ENCODE measurements around the gene TARS1. TPM values are rescaled to one million over a fixed set of nuclear protein-coding genes. Genes with fewer than 3 reads are reported as not detected.
A peak's percentile ranks its signal among the peaks of the same experiment; 100 is the strongest.

Gene TARS1
- total and polyA plus RNA-seq, 5 donors, result 61.7 to 85.0 (median 74.5) TPM

DNA sequence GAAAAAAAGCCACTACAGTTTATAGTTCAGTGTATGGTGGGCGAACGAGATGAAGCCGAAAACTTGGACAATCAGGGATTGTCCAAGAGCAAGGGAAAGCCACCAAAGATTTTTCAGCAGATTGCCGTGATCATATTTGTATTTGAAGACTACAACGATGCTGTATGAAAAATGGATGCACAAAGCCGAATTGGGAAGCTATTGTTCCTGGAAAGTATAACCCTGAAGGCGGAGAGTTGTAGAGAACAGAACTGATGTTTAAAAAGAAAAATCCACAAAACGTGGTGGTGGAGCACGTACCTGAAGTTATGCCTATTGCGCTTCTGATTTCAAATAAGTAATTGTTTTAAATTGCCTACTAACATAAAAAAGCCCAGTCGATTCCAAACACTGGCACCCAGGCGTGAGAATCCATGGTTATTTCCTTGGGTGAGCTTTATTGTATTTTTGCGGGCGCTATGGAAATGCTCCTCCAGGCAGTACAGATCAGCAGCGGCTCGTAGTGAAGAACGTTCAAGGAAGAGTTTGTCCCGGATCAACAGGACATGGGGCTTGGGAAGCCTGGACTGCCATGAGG is 772 bp upstream of the TARS1 start:
- no peak for DNase-seq
- intact Hi-C loops (cut with DNase I), result loop anchor here (10.0 kb wide), 3 partner anchors 495 to 535 kb away; partner anchors contain the start of gene RXFP3 (in 1 of the 4)
- no peaks in the 10 kb centered on the region for H3K27me3 ChIP-seq (ENCODE audit: control insufficient read depth, insufficient read depth)
- under 1% methylated on average over 18 of the region's 18 CpGs for WGBS
- H3K9me3 ChIP-seq (ENCODE audit: control insufficient read depth, low read length), result peaks cover 3% of the 10 kb centered on the region
- peak overlapping the region; percentile 91 for H3K4me3 ChIP-seq (ENCODE audit: low read length)
- no peak for ATAC-seq
- peak overlapping the region; percentile 98 for H3K27ac ChIP-seq (ENCODE audit: low read length)
- no peaks in the 10 kb centered on the region for H3K4me1 ChIP-seq (ENCODE audit: control insufficient read depth, insufficient read depth, low read length)

DNA sequence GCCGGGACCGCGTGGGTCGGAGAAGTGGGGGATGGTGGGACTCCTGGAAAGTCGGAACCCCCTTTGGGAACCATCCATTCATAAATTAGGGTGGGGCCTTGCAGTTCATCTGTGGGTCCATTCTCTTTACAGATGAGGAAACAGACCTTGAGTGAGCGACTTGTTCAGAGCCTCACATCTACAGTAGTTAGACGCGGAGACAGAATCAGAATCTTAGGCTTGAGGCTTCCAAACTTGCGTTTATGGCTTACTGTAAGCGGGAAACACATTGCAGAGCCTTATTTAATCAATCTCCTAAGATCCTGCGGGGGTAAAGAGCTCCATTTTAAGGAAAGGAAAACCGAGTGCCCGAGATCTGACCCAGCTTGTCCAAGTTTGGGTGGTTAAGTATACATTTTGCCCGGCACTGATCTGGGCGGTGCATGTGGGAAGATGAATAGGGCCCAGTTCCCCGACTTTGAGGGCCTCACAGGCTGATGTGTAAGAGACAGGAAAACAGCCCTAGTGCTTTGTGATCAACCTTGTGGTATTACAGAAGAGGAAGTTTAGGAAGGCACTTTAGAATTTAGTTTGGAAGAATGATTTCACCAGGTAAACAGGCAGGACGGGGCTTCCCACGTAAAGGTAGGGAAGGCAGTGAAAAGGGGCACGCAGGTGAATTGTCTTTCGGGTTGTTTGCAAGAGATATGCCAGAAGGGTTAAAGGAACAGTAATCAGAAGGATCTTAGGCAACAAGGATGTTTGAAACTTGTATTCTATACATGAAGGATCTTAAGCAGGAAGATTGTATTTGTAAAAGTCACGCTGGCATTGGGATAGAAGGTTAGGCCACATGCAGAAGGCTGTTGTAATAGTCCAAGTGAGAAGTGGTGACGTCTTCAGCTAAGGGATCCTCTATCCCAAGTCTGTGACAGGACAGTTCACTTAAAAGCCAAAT is 744 bp downstream of the TARS1 start:
- peak in 1 of 3 donors; percentile 40 for DNase-seq
- no peaks in the 10 kb centered on the region for H3K27me3 ChIP-seq (ENCODE audit: control insufficient read depth, insufficient read depth)
- H3K27ac ChIP-seq (ENCODE audit: low read length), result peak overlapping the region; percentile 98
- ATAC-seq, result peak in 1 of 2 donors; percentile 14
- no peaks in the 10 kb centered on the region for H3K4me1 ChIP-seq (ENCODE audit: control insufficient read depth, insufficient read depth, low read length)
- intact Hi-C loops (cut with DNase I), result no loop called here
- 1% methylated on average over 22 of the region's 22 CpGs for WGBS
- peaks cover 3% of the 10 kb centered on the region for H3K9me3 ChIP-seq (ENCODE audit: control insufficient read depth, low read length)
- peak overlapping the region; percentile 84 for H3K4me3 ChIP-seq (ENCODE audit: low read length)

DNA sequence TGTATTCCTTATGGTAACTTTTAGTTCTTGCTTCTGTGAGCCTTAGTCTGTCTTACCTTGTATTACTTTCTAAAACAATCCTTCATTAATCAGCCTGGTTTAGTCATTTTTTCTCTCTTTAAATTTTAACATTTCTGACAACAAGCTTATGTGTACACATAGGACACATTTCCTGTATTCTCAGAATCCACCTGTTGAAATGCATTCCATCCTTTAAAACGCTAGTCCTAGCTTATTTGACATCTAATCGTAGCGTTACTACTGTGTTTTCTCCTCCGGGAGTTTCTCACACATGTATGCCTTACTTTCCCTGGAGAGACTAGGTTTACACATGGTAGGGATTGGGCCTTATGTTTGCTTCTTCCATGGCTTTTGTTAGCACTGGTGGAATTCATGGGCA is 3.8 kb downstream of the TARS1 start:
- H3K27me3 ChIP-seq (ENCODE audit: control insufficient read depth, insufficient read depth), result no peaks in the 10 kb centered on the region
- ATAC-seq (no peak), DNase-seq (no peak)
- WGBS, result 77% methylated on average over 4 of the region's 4 CpGs
- peaks cover 3% of the 10 kb centered on the region for H3K9me3 ChIP-seq (ENCODE audit: control insufficient read depth, low read length)
- intact Hi-C loops (cut with DNase I), result no loop called here
- H3K27ac ChIP-seq (ENCODE audit: low read length), result no peak overlapping the region
- H3K4me1 ChIP-seq (ENCODE audit: control insufficient read depth, insufficient read depth, low read length), result peaks cover 2% of the 10 kb centered on the region
- H3K4me3 ChIP-seq (ENCODE audit: low read length), result no peak overlapping the region

DNA sequence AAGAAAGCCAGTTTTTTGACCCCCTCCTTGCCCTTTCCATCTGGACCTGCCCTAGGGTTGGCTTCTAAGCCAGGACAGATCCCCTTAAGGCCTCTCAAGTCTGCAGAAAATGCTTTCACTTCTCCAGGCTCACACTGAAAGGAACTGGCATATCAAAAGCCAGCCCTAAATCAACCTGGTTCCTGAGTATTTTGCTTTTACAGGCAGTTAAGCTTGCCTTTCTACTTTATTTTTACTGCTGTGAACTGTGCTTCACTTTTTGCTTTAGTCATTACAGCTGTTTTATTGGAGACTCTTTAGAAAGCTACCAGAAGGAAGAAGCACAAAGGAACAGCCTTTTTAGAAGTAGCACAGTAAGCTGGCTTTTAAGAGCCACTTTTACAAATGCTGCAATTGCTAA is 5.0 kb downstream of the TARS1 start:
- intact Hi-C loops (cut with DNase I), result no loop called here

DNA sequence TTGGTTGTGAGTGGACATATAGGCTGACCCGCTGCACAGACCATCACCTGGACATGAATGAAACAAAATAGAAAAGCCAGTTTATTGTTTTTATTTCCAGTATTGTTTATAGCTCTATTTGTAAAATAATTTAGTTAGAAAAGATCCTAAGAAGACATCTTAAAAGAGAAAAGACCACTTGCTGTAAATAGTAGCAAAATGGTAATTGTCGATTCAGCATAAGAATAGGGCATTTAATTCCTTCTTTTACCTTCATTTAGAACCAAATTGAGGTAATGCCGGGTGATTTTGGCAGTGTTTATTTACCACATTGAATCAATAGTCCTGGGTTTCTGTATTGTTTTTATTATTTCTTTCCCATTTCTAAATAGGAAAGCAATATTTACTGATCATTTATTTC is 7.4 kb downstream of the TARS1 start:
- Histone ChIP-seq H3K27me3 (ENCODE audit: control insufficient read depth, insufficient read depth) (no peaks in the 10 kb centered on the region), H3K27ac (ENCODE audit: low read length) (no peak overlapping the region), H3K9me3 (ENCODE audit: control insufficient read depth, low read length) (peaks cover 3% of the 10 kb centered on the region), H3K4me3 (ENCODE audit: low read length) (no peak overlapping the region), H3K4me1 (ENCODE audit: control insufficient read depth, insufficient read depth, low read length) (peaks cover 2% of the 10 kb centered on the region)
- no peak for ATAC-seq
- intact Hi-C loops (cut with DNase I), result no loop called here
- no peak for DNase-seq
- 81% methylated on average over 3 of the region's 3 CpGs for WGBS

More for the DNA sequence above, 5.0 kb downstream of the TARS1 start:
- no peaks in the 10 kb centered on the region for H3K27me3 ChIP-seq (ENCODE audit: control insufficient read depth, insufficient read depth)
- no peak overlapping the region for H3K27ac ChIP-seq (ENCODE audit: low read length)
- no peak for ATAC-seq
- H3K4me1 ChIP-seq (ENCODE audit: control insufficient read depth, insufficient read depth, low read length), result peaks cover 2% of the 10 kb centered on the region
- no peak for DNase-seq
- no peak overlapping the region for H3K4me3 ChIP-seq (ENCODE audit: low read length)
- H3K9me3 ChIP-seq (ENCODE audit: control insufficient read depth, low read length), result peaks cover 3% of the 10 kb centered on the region

DNA sequence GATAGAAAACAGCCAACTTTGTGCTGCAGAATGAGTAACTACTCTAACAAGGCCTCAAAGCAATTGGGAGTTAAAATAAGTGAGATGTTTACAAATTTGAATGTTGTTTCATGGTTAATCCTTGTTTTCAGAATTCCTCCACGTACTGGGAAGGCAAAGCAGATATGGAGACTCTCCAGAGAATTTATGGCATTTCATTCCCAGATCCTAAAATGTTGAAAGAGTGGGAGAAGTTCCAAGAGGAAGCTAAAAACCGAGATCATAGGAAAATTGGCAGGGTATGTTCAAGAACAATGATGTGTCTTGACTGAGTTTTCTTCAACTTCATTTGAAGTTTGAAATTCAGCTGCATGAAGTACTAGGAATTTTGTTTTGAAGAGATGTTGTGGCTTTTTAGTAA is 16.4 kb downstream of the TARS1 start:
- ATAC-seq (peak; percentile 36 to 46), DNase-seq (no peak)
- no peak overlapping the region for H3K4me3 ChIP-seq (ENCODE audit: low read length)
- H3K27me3 ChIP-seq (ENCODE audit: control insufficient read depth, insufficient read depth), result no peaks in the 10 kb centered on the region
- peak overlapping the region; percentile 64 for H3K27ac ChIP-seq (ENCODE audit: low read length)
- peaks cover 4% of the 10 kb centered on the region for H3K4me1 ChIP-seq (ENCODE audit: control insufficient read depth, insufficient read depth, low read length)
- no peaks in the 10 kb centered on the region for H3K9me3 ChIP-seq (ENCODE audit: control insufficient read depth, low read length)
- intact Hi-C loops (cut with DNase I), result no loop called here
- 11% methylated on average over 2 of the region's 2 CpGs for WGBS

DNA sequence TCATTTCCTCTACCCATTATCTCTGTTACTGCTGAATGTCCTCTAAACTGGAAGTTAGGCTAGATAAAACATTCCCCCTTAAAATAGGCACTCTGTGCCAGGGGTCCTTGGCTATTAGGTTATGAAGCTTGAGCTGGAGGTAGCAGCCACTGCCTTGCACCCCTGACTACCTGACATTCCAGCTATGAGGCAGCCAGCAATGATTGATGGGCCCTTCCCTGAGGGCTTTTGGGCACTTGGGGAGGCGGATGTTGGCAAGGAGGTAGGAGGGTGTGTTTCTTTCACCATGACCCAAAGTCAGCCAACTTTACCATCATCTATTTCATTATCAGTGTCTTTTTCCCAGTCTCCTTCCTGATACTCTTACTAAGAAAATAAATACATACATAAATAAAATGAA is 17.1 kb downstream of the TARS1 start:
- WGBS, result 98% methylated on average over 1 of the region's 1 CpG
- ATAC-seq (no peak), DNase-seq (no peak)
- Histone ChIP-seq H3K27me3 (ENCODE audit: control insufficient read depth, insufficient read depth) (no peaks in the 10 kb centered on the region), H3K9me3 (ENCODE audit: control insufficient read depth, low read length) (no peaks in the 10 kb centered on the region), H3K4me1 (ENCODE audit: control insufficient read depth, insufficient read depth, low read length) (peaks cover 4% of the 10 kb centered on the region), H3K4me3 (ENCODE audit: low read length) (no peak overlapping the region), H3K27ac (ENCODE audit: low read length) (peak overlapping the region; percentile 61)
- intact Hi-C loops (cut with DNase I), result no loop called here

DNA sequence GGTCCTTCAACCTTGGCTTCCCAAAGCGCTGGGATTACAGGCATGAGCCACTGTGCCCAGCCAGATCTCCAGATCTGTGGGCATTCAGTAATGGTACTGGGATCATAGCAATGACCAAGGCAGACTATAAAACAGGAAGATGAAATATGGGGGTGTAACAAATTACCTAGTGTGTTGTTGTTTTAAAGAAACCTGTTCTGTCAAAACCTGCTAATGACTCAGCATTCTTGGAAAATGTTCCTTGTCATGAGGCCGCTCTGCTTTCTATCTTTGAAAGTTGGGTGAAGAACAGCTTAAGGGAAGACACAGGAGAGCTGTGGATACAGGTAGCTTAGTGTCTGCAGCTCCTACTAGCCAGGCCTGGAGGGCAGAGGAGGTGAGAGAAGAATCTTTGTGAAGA is 19.4 kb downstream of the TARS1 start:
- H3K27me3 ChIP-seq (ENCODE audit: control insufficient read depth, insufficient read depth), result no peaks in the 10 kb centered on the region
- H3K9me3 ChIP-seq (ENCODE audit: control insufficient read depth, low read length), result no peaks in the 10 kb centered on the region
- H3K4me1 ChIP-seq (ENCODE audit: control insufficient read depth, insufficient read depth, low read length), result peaks cover 4% of the 10 kb centered on the region
- DNase-seq (no peak), ATAC-seq (no peak)
- intact Hi-C loops (cut with DNase I), result loop anchor here in 1 of 4 donors (10.0 kb wide), 2 partner anchors 475 to 505 kb away; partner anchors contain the start of gene RXFP3
- no peak overlapping the region for H3K27ac ChIP-seq (ENCODE audit: low read length)
- H3K4me3 ChIP-seq (ENCODE audit: low read length), result no peak overlapping the region
- WGBS, result 98% methylated on average over 2 of the region's 2 CpGs

DNA sequence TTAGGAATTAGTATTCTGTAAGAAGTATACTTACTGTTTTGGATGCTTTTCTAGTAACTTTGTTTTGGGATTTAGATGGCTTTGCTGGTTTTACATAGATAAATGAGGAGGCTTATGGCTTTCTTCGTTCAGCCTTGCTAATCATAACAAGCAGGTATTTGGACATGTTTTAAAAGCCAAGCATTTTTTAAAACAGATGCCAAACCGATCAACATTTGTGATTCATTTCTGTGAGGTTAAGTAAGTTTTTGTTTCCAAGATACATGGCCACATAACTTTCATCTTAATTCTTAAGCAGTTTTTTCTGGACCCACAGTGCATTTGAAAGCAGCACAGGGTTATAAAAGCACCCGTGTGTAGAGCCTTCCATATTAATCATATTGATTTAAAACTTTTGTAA is 21.7 kb downstream of the TARS1 start:
- H3K27me3 ChIP-seq (ENCODE audit: control insufficient read depth, insufficient read depth), result no peaks in the 10 kb centered on the region
- no peaks in the 10 kb centered on the region for H3K9me3 ChIP-seq (ENCODE audit: control insufficient read depth, low read length)
- DNase-seq (no peak), ATAC-seq (no peak)
- no peak overlapping the region for H3K27ac ChIP-seq (ENCODE audit: low read length)
- 85% methylated on average over 3 of the region's 3 CpGs for whole genome bisulfite sequencing
- H3K4me3 ChIP-seq (ENCODE audit: low read length), result no peak overlapping the region
- intact Hi-C loops (cut with DNase I), result loop anchor here in 1 of 4 donors (10.0 kb wide), 2 partner anchors 472 to 502 kb away; partner anchors contain the start of gene RXFP3
- no peaks in the 10 kb centered on the region for H3K4me1 ChIP-seq (ENCODE audit: control insufficient read depth, insufficient read depth, low read length)

DNA sequence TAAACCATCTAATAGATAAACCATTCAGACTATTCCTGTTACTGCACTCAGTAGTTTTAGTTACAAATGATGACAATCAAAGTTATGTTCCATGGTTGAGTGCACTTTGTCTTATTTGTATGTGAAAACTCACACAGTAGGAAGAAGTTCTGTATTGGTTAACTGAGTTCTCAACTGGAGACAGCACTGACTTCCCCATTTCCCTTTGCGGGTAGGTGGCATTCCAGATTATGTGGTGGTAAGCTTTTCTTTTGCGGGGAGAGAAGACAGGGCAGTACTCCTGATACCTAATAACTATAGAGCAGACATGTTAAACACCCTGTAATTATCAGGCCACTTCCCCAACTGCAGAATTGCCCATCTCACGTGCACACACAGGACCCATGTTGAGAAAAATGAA is 24.4 kb downstream of the TARS1 start:
- WGBS, result 95% methylated on average over 3 of the region's 3 CpGs
- no peak for ATAC-seq
- Histone ChIP-seq H3K27ac (ENCODE audit: low read length) (no peak overlapping the region), H3K4me3 (ENCODE audit: low read length) (no peak overlapping the region), H3K4me1 (ENCODE audit: control insufficient read depth, insufficient read depth, low read length) (no peaks in the 10 kb centered on the region), H3K9me3 (ENCODE audit: control insufficient read depth, low read length) (no peaks in the 10 kb centered on the region), H3K27me3 (ENCODE audit: control insufficient read depth, insufficient read depth) (no peaks in the 10 kb centered on the region)
- no peak for DNase-seq
- intact Hi-C loops (cut with DNase I), result loop anchor here in 1 of 4 donors (10.0 kb wide), 2 partner anchors 470 to 500 kb away; partner anchors contain the start of gene RXFP3

DNA sequence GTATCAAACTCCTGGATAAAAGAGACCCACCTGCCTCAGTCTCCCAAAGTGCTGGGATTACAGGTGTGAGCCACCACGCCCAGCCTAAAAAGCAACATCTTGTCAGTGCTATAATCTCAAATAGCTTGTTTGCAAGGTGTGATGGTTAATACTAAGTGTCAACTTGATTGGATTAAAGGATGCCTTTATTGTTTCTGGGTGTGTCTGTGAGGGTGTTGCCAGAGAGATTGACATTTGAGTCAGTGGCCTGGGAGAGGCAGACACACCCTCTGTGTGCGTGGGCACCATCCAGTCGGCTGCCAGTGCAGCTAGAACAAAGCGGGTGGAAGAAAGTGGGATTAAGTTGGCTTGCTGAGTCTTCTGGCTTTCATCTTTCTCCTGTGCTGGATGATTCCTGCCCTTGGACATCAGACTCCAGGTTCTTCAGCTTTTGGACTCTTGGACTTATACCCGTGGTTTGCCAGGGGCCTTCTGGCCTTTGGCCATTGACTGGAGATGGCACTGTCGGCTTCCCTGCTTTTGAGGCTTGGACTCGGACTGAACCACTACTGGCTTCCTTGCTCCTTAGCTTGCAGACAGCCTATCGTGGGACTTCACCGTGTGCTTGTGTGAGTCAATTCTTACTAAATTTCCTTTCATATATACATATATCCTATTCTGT is 28.1 kb downstream of the TARS1 start:
- Histone ChIP-seq H3K9me3 (ENCODE audit: control insufficient read depth, low read length) (no peaks in the 10 kb centered on the region), H3K4me1 (ENCODE audit: control insufficient read depth, insufficient read depth, low read length) (no peaks in the 10 kb centered on the region), H3K4me3 (ENCODE audit: low read length) (no peak overlapping the region), H3K27me3 (ENCODE audit: control insufficient read depth, insufficient read depth) (no peaks in the 10 kb centered on the region), H3K27ac (ENCODE audit: low read length) (no peak overlapping the region)
- intact Hi-C loops (cut with DNase I), result loop anchor here in 1 of 4 donors (10.0 kb wide), 2 partner anchors 466 to 496 kb away; partner anchors contain the start of gene RXFP3
- ATAC-seq (no peak), DNase-seq (no peak)
- 83% methylated on average over 9 of the region's 9 CpGs for WGBS
